HUES64 (cell line): ENCODE results near the gene AATK.

ENCODE experiments used
- H3K27ac ChIP-seq: 2 replicates; pipeline ENCODE4 v1.7.0; 2013; ENCODE audit warnings: low read depth, low read length, inconsistent platforms
- H3K27me3 ChIP-seq: 2 replicates; pipeline ENCODE4 v1.6.1; 2013; ENCODE audit warnings: mild to moderate bottlenecking, low read length; ENCODE audit not compliant: insufficient read depth
- H3K36me3 ChIP-seq: 2 replicates; pipeline ENCODE4 v1.6.1; 2013; ENCODE audit warnings: mild to moderate bottlenecking, low read length; ENCODE audit not compliant: insufficient read depth
- H3K4me1 ChIP-seq: 2 replicates; pipeline ENCODE4 v1.6.1; 2013; ENCODE audit warnings: mild to moderate bottlenecking, low read length, moderate library complexity; ENCODE audit not compliant: insufficient read depth
- H3K4me3 ChIP-seq: 2 replicates; pipeline ENCODE4 v1.5.1; 2013; ENCODE audit warnings: mild to moderate bottlenecking, low read length, moderate library complexity
- H3K9ac ChIP-seq: 2 replicates; pipeline ENCODE4 v1.6.1; 2013; ENCODE audit warnings: mild to moderate bottlenecking, low read depth, low read length
- H3K9me3 ChIP-seq: 2 replicates; pipeline ENCODE4 v1.6.1; 2013; ENCODE audit warnings: low read depth, low read length; ENCODE audit not compliant: insufficient read depth
- WGBS: fragments of 150-250, 120-280 bp; methylation state at CpG from one replicate; pipeline ENCODE4 v1.1.7; 2013; ENCODE audit warnings: missing lambda C conversion rate; 5-methylcytosine and 5-hydroxymethylcytosine counted together

Gene AATK

GRCh38 chr17:81091774-81092517, 74.1 kb downstream of the AATK start:
- peaks cover 3% of the 10 kb centered on the region for H3K36me3 ChIP-seq
- H3K9ac ChIP-seq: no peak overlapping the region
- H3K27me3 ChIP-seq: no peaks in the 10 kb centered on the region
- peaks cover 32% of the 10 kb centered on the region for H3K4me1 ChIP-seq
- no peak overlapping the region for H3K27ac ChIP-seq
- no peak overlapping the region for H3K4me3 ChIP-seq
- 91% methylated on average over 23 of the region's 23 CpGs for WGBS
- H3K9me3 ChIP-seq: no peaks in the 10 kb centered on the region

- H3K9me3 ChIP-seq: no peaks in the 10 kb centered on the region
- H3K27ac ChIP-seq: peak overlapping the region; percentile 2; the same call in 1 of the 2 replicates
- H3K27me3 ChIP-seq: no peaks in the 10 kb centered on the region
- H3K4me1 ChIP-seq: peaks cover 27% of the 10 kb centered on the region
- H3K4me3 ChIP-seq: no peak overlapping the region
- WGBS: 77% methylated on average over 9 of the region's 9 CpGs
- H3K36me3 ChIP-seq: peaks cover 9% of the 10 kb centered on the region
- H3K9ac ChIP-seq: no peak overlapping the region
These were observed 74.9 kb downstream of the AATK start for GRCh38 chr17:81091154-81091553.

GRCh38 chr17:81090361-81091136, 75.5 kb downstream of the AATK start:
- Histone ChIP-seq H3K27me3 (no peaks in the 10 kb centered on the region), H3K9me3 (no peaks in the 10 kb centered on the region), H3K9ac (no peak overlapping the region), H3K36me3 (peaks cover 9% of the 10 kb centered on the region), H3K4me3 (no peak overlapping the region), H3K4me1 (peaks cover 23% of the 10 kb centered on the region), H3K27ac (no peak overlapping the region; the same call in 1 of the 2 replicates)
- WGBS: 53% methylated on average over 24 of the region's 26 CpGs

- Histone ChIP-seq H3K9ac (no peak overlapping the region), H3K4me1 (peaks cover 5% of the 10 kb centered on the region), H3K27ac (no peak overlapping the region), H3K27me3 (no peaks in the 10 kb centered on the region), H3K36me3 (peaks cover 15% of the 10 kb centered on the region), H3K4me3 (no peak overlapping the region), H3K9me3 (no peaks in the 10 kb centered on the region)
- 95% methylated on average over 32 of the region's 32 CpGs for WGBS
These were observed 79.1 kb downstream of the AATK start for GRCh38 chr17:81086789-81087551.

- no peak overlapping the region for H3K9ac ChIP-seq
- no peaks in the 10 kb centered on the region for H3K27me3 ChIP-seq
- no peak overlapping the region for H3K4me3 ChIP-seq
- peaks cover 15% of the 10 kb centered on the region for H3K36me3 ChIP-seq
- peaks cover 3% of the 10 kb centered on the region for H3K4me1 ChIP-seq
- no peaks in the 10 kb centered on the region for H3K9me3 ChIP-seq
- 92% methylated on average over 20 of the region's 20 CpGs for WGBS
- no peak overlapping the region for H3K27ac ChIP-seq
These were observed 80.6 kb downstream of the AATK start for GRCh38 chr17:81085420-81085911.

GRCh38 chr17:81084680-81085419, 81.2 kb downstream of the AATK start:
- 94% methylated on average over 26 of the region's 26 CpGs for WGBS
- no peaks in the 10 kb centered on the region for H3K4me1 ChIP-seq
- no peaks in the 10 kb centered on the region for H3K27me3 ChIP-seq
- no peak overlapping the region for H3K4me3 ChIP-seq
- H3K9ac ChIP-seq: no peak overlapping the region
- peaks cover 15% of the 10 kb centered on the region for H3K36me3 ChIP-seq
- no peak overlapping the region for H3K27ac ChIP-seq
- no peaks in the 10 kb centered on the region for H3K9me3 ChIP-seq

- no peaks in the 10 kb centered on the region for H3K9me3 ChIP-seq
- no peak overlapping the region for H3K27ac ChIP-seq
- peaks cover 18% of the 10 kb centered on the region for H3K36me3 ChIP-seq
- 89% methylated on average over 27 of the region's 27 CpGs for WGBS
- H3K27me3 ChIP-seq: no peaks in the 10 kb centered on the region
- H3K9ac ChIP-seq: no peak overlapping the region
- no peaks in the 10 kb centered on the region for H3K4me1 ChIP-seq
- H3K4me3 ChIP-seq: no peak overlapping the region
These were observed 82.8 kb downstream of the AATK start for GRCh38 chr17:81083125-81083765.

- Histone ChIP-seq H3K4me1 (no peaks in the 10 kb centered on the region), H3K27ac (no peak overlapping the region), H3K9ac (no peak overlapping the region), H3K36me3 (peaks cover 18% of the 10 kb centered on the region), H3K27me3 (no peaks in the 10 kb centered on the region), H3K4me3 (no peak overlapping the region), H3K9me3 (no peaks in the 10 kb centered on the region)
- 96% methylated on average over 33 of the region's 33 CpGs for WGBS
These were observed 83.6 kb downstream of the AATK start for GRCh38 chr17:81082177-81083073.

- 93% methylated on average over 33 of the region's 33 CpGs for WGBS
- Histone ChIP-seq H3K9me3 (no peaks in the 10 kb centered on the region), H3K4me1 (no peaks in the 10 kb centered on the region), H3K36me3 (peaks cover 12% of the 10 kb centered on the region; the same call in 1 of the 2 replicates), H3K27me3 (no peaks in the 10 kb centered on the region), H3K9ac (peak overlapping the region; percentile 11; the same call in 1 of the 2 replicates), H3K27ac (no peak overlapping the region), H3K4me3 (no peak overlapping the region)
These were observed 84.5 kb downstream of the AATK start for GRCh38 chr17:81081222-81082176.
